UCSD-AML1 (cell line): Measurements from ENCODE around the gene DARS1.

ENCODE experiments used
- DNase-seq: peaks from one replicate; lab custom pipeline; 2025; ENCODE audit not compliant: unreplicated experiment; lab: John Stamatoyannopoulos, UW

DARS1 gene

GRCh38 chr2:135948141-135948540 is 37.3 kb downstream of the DARS1 start:
- no peak for DNase-seq

- DNase-seq = no peak
Measured at GRCh38 chr2:135947483-135947882, 37.9 kb downstream of the DARS1 start.

DNA sequence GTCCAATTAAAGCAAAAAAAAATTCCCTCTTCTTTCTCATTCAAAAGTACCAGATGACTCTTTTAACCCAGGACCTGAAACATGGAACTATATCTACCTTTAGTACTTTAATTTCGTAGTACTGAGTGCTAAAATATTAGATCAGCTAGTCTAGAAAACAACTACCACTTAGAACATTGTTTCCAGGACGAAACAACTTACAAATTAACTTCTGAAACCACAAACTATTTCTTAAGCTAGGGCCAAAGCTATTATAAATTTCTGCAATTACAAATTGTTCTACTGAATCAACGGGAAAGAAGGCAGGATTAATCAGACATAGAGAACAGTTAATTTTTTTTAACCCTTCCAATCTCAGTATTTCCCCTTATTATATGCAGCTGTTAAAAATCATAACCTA is 39.9 kb downstream of the DARS1 start:
- DNase-seq = no peak

- no peak for DNase-seq
Measured at GRCh38 chr2:135944625-135945024, 40.8 kb downstream of the DARS1 start.

DNA sequence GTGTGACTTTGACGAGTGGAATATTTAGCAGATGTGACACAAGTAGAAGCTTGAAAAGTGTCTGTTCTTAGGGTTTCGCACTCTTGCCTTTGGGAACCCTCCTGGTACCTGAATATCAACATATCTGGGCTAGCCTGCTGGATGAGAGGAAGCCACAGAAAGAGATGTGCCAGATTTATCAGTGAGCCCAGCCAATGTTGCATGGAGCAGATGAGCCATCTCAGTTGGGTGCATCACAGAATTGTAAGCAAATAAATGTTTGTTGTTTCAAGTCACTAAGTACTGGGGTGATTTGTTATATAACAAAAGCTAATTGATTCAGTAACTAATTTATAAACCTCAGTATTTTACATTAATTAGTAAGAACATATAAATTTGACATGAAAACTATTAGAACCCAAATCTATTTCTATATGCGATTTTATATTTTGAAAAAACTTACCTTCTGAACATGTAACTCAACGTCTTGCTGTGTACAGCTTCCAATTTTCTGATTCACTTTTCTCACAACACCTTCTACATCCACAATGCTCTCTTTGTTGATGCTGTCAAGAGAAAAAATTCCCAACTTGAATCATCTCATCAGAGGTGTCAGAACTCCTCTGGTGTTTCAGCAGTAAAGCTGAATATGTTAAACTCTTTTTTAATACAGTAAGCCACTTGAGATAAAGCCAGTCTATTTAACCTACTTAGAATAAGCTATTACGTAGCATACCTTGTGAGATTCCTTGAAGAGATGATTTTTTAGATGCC is 42.3 kb downstream of the DARS1 start:
- DNase-seq = no peak

DNA sequence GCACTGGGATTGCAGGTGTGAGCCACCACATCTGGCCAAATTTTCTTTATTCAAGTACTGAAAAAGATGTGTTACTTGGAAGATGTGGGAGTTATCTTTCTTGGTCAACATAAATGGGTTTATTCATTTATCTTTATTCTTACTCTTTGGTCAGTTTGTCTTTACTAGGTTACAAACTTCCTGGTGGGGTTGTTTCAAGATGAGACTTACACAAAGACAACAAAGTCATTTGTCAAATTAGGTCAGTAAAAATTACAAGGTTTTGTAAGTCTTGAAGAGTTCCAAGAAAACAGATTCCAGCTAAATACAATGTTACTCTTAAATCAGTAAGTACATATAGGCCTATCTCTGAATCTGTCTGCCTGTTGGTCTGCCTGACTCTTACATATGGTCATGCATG is 48.9 kb downstream of the DARS1 start:
- no peak for DNase-seq

- no peak for DNase-seq
Measured at GRCh38 chr2:135935914-135936313, 49.5 kb downstream of the DARS1 start.

GRCh38 chr2:135931776-135932443 is 53.5 kb downstream of the DARS1 start:
- no peak for DNase-seq

DNA sequence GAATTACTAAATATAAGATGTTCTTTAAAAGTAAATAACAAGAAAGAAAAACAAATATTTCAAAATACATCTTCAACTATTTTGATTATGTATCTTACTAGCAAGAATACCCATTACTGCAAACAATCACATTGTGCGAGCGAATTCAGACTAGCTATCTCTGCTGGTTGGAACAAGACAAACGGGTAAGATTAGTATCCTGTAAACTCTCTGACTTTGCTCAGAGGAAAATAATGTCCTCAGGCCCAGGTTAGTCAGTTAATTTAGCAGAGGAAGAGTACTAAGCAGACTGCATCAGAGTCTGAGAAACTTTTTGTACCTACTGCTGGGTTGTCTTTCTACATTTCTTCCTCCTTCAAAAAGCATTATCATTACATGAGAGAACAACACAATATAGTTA is 58.8 kb downstream of the DARS1 start:
- DNase-seq = no peak

GRCh38 chr2:135925571-135925970 is 59.9 kb downstream of the DARS1 start:
- no peak for DNase-seq

DNA sequence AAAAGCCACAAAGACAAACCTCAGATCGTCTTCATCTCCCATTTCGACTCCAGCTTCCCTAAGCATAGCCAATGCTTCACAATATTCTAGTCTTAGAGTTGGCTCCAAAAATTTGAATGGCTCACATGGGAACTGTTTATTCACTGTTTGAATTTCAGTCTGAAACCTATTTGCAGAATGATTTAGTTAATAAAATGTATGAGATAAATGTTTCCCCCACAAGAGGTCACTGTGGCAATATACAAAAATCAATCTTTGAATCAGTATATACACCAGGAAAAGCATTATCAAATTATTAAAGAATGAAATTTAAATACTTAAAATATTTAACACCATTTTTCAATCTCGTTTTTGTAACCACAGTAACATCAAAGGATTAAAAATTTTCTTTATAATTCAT is 69.2 kb downstream of the DARS1 start:
- no peak for DNase-seq

- no peak for DNase-seq
Measured at GRCh38 chr2:135914485-135914884, 70.9 kb downstream of the DARS1 start.

- no peak for DNase-seq
Measured at GRCh38 chr2:135913727-135914365, 71.6 kb downstream of the DARS1 start.

DNA sequence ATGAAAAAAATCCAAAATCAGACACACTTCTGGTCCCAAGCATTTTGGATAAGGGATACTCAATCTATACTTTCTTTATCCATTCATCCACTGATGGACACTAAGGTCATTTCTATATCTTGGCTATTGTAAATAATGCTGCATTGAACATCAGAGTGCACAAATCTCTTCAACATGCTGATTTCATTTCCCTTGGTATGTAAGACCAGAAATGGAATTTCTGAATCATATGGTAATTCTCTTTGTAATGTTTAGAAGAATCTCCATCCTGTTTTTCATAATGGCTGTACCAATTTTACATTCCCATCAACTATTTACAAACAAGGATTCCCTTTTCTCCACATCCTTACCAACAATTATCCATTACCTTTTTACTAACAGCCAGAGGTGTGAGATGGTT is 75.5 kb downstream of the DARS1 start:
- no peak for DNase-seq

DNA sequence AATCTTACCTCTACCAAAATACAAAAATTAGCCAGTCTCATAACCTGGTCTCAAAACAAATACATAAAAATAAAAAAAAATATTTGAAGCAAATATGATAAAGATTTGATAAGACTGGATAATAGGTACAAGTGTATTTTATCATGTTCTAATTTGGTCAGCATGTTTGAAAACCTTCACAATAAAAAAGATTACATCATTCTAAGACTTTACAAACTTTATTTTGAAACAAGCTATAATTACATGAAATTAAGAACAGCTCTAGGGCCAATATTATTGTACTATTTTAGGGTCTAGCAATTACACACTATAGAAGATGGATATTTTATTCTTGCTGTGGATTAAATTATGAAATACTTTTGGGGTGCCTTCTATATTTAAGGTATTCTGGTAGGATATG is 79.7 kb downstream of the DARS1 start:
- DNase-seq = no peak

GRCh38 chr2:135904341-135904989 is 81.0 kb downstream of the DARS1 start:
- DNase-seq = no peak

DNA sequence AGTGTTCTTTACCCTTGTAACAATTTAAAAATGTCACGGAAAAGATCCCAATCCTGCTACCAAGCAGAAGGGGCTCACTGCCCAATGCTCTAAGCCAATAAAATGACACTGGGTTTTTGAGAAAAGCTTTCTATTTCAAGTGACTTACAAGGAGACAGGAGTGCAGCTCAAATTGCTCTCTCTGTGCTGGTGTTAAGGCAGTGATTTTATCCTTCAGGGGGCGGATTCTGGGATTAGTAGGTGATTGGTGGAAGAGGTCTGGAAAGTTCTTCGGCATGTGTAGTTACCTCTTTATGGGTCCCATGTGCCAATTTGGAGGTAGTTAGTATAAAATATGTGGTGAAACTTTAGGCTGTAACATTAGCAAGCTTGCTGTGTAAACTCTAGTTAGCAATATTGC is 81.8 kb downstream of the DARS1 start:
- DNase-seq = no peak

DNA sequence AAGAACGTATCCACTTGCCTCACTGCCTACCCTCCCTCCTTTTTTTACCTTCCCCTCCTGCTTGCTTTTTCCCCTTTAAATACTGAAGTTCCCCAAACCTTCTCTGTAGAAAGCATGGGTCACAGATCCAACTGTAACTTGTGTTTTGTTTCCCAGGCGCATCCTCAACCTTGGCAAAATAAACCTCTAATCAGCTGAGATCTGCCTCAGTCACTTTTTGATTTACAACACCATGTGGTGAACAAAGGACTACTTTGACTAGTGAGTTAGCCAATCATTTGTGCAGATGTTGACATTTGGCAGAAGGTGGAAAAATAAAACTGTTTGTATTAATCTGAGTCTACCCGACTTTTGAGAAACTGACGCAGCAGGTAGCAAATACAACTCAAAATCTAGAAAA is 85.9 kb downstream of the DARS1 start:
- no peak for DNase-seq

DNA sequence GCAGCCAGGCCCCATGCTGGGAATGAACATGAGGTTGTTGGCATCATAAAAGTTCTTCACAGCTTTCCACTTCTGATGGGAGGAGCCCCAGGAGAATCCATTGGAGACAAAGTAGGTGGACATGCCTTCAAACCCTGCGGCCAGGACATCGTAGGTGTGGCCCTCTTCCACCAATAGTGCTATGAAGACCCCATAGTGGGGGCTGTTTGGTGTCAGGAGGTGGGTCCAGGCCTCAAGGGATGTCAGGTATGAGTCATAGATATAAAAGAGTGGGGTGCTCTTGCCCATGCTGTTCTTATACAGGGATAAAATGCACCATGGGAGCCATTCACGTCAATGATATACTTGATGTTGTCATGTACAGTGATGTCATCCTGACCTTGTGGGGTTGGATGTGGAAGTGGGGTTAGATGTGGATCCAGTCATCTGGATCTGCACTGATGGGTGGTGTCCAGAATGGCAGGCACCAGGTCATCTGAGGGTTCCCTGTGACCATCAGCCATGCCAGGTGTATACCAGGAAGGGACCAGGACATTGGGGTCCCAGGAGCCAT is 87.1 kb downstream of the DARS1 start:
- no peak for DNase-seq

DNA sequence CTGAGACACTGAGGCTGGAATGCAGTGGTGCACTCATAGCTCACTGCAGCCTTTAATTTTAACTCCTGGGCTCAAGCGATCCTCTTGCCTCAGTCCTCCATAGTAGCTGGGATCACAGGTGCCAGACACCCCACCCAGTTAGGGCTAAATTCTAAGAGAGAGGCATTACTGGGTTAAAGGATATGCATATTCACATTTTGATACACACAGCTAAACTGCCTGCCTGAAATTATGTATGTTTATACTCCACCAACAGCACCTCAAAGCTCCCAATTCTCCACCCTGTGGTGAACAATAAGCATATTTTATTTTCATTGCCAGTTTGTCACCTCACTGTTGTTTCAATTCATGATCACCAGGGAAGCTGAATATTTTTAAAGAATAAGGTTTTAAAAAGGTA is 90.5 kb downstream of the DARS1 start:
- DNase-seq = no peak

DNA sequence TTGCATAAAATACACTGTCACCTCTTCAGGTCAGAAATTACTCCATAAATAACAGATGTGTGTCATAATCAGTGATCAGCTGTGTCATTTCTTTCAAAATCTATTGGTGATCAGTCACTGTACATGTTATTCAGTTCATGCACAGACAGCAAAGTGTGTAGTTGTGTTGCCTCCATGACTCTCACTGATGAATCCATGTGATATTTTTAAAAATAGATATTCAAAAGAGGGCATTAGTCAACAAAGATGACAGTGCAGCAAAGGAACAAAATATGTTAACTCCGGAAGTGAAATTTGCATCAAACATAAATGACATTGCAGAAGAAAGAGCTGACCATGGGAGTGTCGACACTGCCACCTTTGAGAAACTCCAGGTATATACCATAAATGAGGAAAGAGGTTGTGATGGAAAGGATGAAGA is 92.0 kb downstream of the DARS1 start:
- DNase-seq = no peak

DNA sequence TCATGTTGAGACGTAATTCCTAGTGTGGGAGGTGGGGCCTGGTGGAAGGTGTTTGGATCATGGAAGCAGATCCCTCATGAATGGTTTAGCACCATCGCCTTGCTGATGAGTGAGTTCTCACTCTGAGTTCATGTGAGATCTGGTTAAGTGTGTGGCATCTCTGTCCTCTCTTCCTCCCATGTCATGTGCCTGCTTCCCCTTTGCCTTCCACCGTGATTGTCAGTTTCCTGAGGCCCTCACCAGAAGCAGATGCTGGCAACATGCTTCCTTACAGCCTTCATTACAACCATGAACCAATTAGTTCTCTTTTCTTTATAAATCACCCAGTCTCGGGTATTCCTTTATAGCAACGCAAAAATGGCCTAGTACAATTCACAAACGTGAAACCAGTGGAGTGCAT is 94.6 kb downstream of the DARS1 start:
- peak; percentile 38 for DNase-seq
